DOHH2 (cell line): ENCODE measurements around the gene ZNF74.

Experiments used
- EZH2phosphoT487 ChIP-seq: fragments of 200-600 bp; sonication (generic); IDR thresholded peaks from 2 replicates; pipeline ENCODE4 v1.6.1; 2017; ENCODE audit warnings: borderline replicate concordance, mild to moderate bottlenecking, antibody characterized with exemption, low read length, moderate library complexity, mixed read lengths
- TF ChIP-seq, protein P1 (sequence below): fragments of 200-600 bp; sonication (generic); IDR thresholded peaks from one replicate; pipeline ENCODE4 v1.5.1; 2014; ENCODE audit warnings: antibody characterized with exemption, mild to moderate bottlenecking, low read depth, low read length; ENCODE audit not compliant: poor library complexity, severe bottlenecking

DNA sequence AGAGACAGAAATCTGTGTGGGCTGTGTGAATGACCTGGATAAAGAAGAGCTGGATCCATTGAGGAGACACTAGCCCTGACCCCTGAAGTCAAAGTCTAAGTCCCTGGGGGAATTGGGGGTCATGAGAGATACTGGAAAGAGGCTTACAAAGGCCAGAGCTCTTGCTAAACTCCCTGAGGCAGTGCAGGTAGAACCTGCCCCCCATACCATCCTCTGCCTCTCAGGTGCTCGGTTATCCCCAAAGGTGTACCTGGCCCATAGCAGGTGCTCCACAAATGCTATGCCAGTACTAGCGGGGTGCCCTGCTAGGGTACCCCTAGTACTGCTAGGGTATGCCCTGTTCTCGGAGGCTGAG, 62.7 kb downstream of the ZNF74 start:
- TF ChIP-seq, protein P1, sequence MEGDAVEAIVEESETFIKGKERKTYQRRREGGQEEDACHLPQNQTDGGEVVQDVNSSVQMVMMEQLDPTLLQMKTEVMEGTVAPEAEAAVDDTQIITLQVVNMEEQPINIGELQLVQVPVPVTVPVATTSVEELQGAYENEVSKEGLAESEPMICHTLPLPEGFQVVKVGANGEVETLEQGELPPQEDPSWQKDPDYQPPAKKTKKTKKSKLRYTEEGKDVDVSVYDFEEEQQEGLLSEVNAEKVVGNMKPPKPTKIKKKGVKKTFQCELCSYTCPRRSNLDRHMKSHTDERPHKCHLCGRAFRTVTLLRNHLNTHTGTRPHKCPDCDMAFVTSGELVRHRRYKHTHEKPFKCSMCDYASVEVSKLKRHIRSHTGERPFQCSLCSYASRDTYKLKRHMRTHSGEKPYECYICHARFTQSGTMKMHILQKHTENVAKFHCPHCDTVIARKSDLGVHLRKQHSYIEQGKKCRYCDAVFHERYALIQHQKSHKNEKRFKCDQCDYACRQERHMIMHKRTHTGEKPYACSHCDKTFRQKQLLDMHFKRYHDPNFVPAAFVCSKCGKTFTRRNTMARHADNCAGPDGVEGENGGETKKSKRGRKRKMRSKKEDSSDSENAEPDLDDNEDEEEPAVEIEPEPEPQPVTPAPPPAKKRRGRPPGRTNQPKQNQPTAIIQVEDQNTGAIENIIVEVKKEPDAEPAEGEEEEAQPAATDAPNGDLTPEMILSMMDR, result no peak
- TF ChIP-seq EZH2phosphoT487, result no peak
